Tibial nerve (tissue), 4 donors: ENCODE results near the gene SOX18.
"Not testable (repeated sequence)": the region's sequence is repeated elsewhere in the genome, so short reads cannot be mapped to it uniquely, and the experiment has no call there.

Source experiments
- CTCF ChIP-seq, 5 experiments: fragments of 200-600 bp in 3 of 5; fragments of 450-650 bp in 2 of 5; sonication (generic) in 3 of 5; IDR thresholded peaks; one replicate each; pipeline ENCODE4 v1.5.1; 2016 to 2019; ENCODE audit warnings: antibody characterized with exemption in 5 of 5, mild to moderate bottlenecking in 3 of 5, moderate library complexity in 2 of 5
- EP300 ChIP-seq, 2 donors: sonication (generic); formaldehyde crosslinking; IDR thresholded peaks; one replicate each; pipeline ENCODE4 v1.6.1; 2017; ENCODE audit warnings: antibody characterized with exemption in 2 of 2, mild to moderate bottlenecking in 1 of 2

- TF ChIP-seq EP300, CTCF (IDR thresholded peaks at IDR 0.05): not testable (repeated sequence)
These were observed 37.9 kb upstream of the SOX18 start for GRCh38 chr20:64087226-64087825.
